AG09309 (cell line): ENCODE results near the gene PCDH15.

ENCODE experiments used
- DNase-seq: peaks from one replicate; pipeline ENCODE4 v3.0.0-alpha.2; 2010; ENCODE audit warnings: low read depth
- H3K4me3 ChIP-seq: 2 replicates; pipeline ENCODE4 v1.5.1; 2011; ENCODE audit warnings: mild to moderate bottlenecking, low read depth, low read length, moderate library complexity; ENCODE audit not compliant: control insufficient read depth
- TF ChIP-seq, protein P1 (sequence below): IDR thresholded peaks from 2 replicates; pipeline ENCODE4 v1.5.1; 2011; ENCODE audit warnings: mild to moderate bottlenecking, low read depth, low read length, inconsistent platforms; ENCODE audit not compliant: insufficient read depth, control insufficient read depth; ENCODE audit errors: missing control alignments

PCDH15 gene

GRCh38 chr10:54710918-54711317 lies 90.1 kb downstream of the PCDH15 start:
- TF ChIP-seq, protein P1, sequence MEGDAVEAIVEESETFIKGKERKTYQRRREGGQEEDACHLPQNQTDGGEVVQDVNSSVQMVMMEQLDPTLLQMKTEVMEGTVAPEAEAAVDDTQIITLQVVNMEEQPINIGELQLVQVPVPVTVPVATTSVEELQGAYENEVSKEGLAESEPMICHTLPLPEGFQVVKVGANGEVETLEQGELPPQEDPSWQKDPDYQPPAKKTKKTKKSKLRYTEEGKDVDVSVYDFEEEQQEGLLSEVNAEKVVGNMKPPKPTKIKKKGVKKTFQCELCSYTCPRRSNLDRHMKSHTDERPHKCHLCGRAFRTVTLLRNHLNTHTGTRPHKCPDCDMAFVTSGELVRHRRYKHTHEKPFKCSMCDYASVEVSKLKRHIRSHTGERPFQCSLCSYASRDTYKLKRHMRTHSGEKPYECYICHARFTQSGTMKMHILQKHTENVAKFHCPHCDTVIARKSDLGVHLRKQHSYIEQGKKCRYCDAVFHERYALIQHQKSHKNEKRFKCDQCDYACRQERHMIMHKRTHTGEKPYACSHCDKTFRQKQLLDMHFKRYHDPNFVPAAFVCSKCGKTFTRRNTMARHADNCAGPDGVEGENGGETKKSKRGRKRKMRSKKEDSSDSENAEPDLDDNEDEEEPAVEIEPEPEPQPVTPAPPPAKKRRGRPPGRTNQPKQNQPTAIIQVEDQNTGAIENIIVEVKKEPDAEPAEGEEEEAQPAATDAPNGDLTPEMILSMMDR, result no peak
- DNase-seq, result no peak
- no peak overlapping the region for H3K4me3 ChIP-seq

GRCh38 chr10:54708591-54708990 lies 92.4 kb downstream of the PCDH15 start:
- no peak for DNase-seq
- H3K4me3 ChIP-seq, result no peak overlapping the region
- TF ChIP-seq, protein P1, result no peak

DNA sequence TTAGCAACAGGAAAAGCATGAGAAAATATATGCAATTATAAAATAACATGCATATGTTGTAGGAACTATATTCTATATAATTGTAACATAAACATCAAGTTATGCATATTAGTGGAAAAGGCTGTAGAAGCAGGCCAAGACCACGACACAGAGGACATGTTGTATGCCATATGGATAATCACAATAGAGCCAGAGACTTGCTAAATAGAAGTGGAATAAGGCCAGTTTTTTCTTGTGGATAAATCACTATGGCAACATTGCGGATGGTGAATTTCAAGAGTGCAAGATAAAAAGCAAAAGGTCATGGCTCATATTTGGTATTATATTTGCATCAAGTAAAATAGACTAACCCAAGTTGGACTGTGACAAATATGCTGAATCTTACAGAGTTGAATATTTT lies 93.0 kb downstream of the PCDH15 start:
- no peak overlapping the region for H3K4me3 ChIP-seq
- no peak for DNase-seq
- TF ChIP-seq, protein P1, result no peak

GRCh38 chr10:54702583-54703485 lies 98.2 kb downstream of the PCDH15 start:
- DNase-seq, result no peak
- TF ChIP-seq, protein P1, result no peak
- H3K4me3 ChIP-seq, result no peak overlapping the region

GRCh38 chr10:54691331-54691730 lies 109.7 kb downstream of the PCDH15 start:
- DNase-seq, result no peak
- TF ChIP-seq, protein P1, result no peak
- H3K4me3 ChIP-seq, result no peak overlapping the region

DNA sequence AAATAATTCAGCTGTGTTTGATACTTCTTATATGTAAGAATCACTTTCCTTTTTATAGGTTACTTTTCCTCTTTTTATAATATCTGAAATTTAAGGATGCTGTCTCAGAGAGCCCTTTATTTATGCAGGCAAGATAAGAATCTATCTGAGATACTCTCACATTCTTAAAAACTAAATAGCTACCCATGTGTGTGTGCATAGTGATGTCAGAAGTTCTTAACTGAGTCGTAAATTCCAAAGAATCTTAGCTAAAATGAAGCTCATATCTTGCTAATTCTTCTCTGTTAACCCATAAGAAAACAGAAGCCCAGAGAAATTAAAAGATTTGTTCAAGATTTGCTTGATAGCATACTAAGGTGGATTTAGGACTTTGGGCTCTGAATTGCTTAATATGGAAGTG lies 118.5 kb downstream of the PCDH15 start:
- TF ChIP-seq, protein P1, result no peak
- DNase-seq, result no peak
- H3K4me3 ChIP-seq, result no peak overlapping the region
